Prostate gland (tissue), 2 donors: ENCODE data around the gene LBHD1. TPM values are rescaled to one million over a fixed set of nuclear protein-coding genes. Genes with fewer than 3 reads are reported as not detected.
A peak's percentile ranks its signal among the peaks of the same experiment; 100 is the strongest.
"Not testable (repeated sequence)": the region's sequence is repeated elsewhere in the genome, so short reads cannot be mapped to it uniquely, and the experiment has no call there.

Source experiments
- DNase-seq: peaks from one replicate; pipeline ENCODE4 v3.0.0-alpha.2; 2019; ENCODE audit warnings: low spot score
- H3K27ac ChIP-seq, 2 donors: fragments of 200-600 bp; sonication (generic); 2 replicates each; pipeline ENCODE4 v1.5.1; 2017 to 2019
- H3K27me3 ChIP-seq: fragments of 200-600 bp; sonication (generic); replicated peaks from 2 replicates; pipeline ENCODE4 v1.5.1; 2019; ENCODE audit not compliant: insufficient read depth
- H3K36me3 ChIP-seq, 2 donors: fragments of 200-600 bp; sonication (generic); 1 replicate in 1 of 2; 2 replicates in 1 of 2; pipeline versions ENCODE4 v1.5.1 to v1.8.1; 2017 to 2019
- H3K4me1 ChIP-seq: fragments of 200-600 bp; sonication (generic); replicated peaks from 2 replicates; pipeline ENCODE4 v1.5.1; 2019
- H3K4me3 ChIP-seq, 2 donors: fragments of 200-600 bp; sonication (generic); 2 replicates each; pipeline ENCODE4 v1.5.1; 2017 to 2019
- H3K9me3 ChIP-seq: fragments of 200-600 bp; sonication (generic); 2 replicates; pipeline ENCODE4 v1.5.1; 2017
- POLR2A ChIP-seq: fragments of 450-650 bp; IDR thresholded peaks from one replicate; pipeline ENCODE4 v1.6.1; 2016; ENCODE audit warnings: antibody characterized with exemption, mild to moderate bottlenecking
- POLR2AphosphoS5 ChIP-seq: sonication (generic); formaldehyde crosslinking; IDR thresholded peaks from one replicate; pipeline ENCODE4 v1.6.1; 2017; ENCODE audit warnings: antibody characterized with exemption
- WGBS: methylation state at CpG from one replicate; pipeline ENCODE4 v1.1.5; 2018; 5-methylcytosine and 5-hydroxymethylcytosine counted together
- intact Hi-C: fragments of 100-400 bp; cut with DNase I; formaldehyde crosslinking; loops from one replicate; pipeline ENCODE4 v1.14.2; 2022
- small RNA-seq, 2 donors: library from RNA; depleted of rRNA; stranded (forward); fragments of <200 nt; gene quantifications; one replicate each; pipeline ENCODE3, GENCODE V24; 2016
- total RNA-seq, 2 donors: library from RNA; depleted of rRNA; stranded (reverse); fragments of >200 nt; gene quantifications; one replicate each; pipeline ENCODE4 v1.1.0, GENCODE V29; 2016
- TF ChIP-seq, protein P1 (sequence below), 4 experiments: fragments of 200-600 bp in 2 of 4; fragments of 450-650 bp in 2 of 4; sonication (generic) in 2 of 4; IDR thresholded peaks; 1 replicate in 3 of 4; 2 replicates in 1 of 4; pipeline ENCODE4 v1.5.1; 2016 to 2019; ENCODE audit warnings: antibody characterized with exemption in 4 of 4, mild to moderate bottlenecking in 2 of 4, moderate library complexity in 2 of 4

Gene LBHD1
- total RNA-seq, 2 donors from 2014 or later = 7.1 to 10.2 TPM

DNA sequence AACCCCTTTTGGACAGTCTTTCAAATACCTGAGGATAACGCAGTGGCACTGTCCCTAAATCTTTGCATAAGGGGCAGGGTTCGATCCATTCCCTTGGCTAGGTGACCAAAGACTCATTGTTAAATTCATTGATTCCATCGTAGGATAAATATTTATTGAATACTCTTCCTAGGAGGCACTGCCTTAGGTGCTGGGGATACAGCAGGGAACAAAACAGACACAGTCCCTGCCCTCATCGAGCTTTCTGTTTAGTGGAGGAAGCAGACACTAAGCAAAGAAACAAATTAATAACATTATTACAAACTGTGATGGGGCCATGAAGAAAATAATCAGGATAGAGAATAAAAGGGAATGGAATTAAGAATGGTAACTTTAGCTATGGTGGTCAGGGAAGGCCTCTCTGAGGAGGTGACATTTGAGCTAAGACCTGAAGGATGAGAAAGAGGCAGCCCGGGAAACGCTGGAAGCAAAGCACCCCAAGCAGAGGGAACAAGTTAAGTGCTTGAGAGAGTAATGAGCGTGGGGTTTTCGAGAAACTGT is 51.0 kb downstream of the LBHD1 start:
- DNase-seq = no peak
- Histone ChIP-seq H3K27ac (peak overlapping the region; percentile 77 to 88), H3K36me3 (peaks cover under 1 to 8% of the 10 kb centered on the region in 2 donors), H3K27me3 (no peaks in the 10 kb centered on the region), H3K4me3 (peak overlapping the region; percentile 64), H3K9me3 (no peaks in the 10 kb centered on the region), H3K4me1 (peaks cover 6% of the 10 kb centered on the region)
- intact Hi-C loops = no loop called here
- TF ChIP-seq, protein P1, sequence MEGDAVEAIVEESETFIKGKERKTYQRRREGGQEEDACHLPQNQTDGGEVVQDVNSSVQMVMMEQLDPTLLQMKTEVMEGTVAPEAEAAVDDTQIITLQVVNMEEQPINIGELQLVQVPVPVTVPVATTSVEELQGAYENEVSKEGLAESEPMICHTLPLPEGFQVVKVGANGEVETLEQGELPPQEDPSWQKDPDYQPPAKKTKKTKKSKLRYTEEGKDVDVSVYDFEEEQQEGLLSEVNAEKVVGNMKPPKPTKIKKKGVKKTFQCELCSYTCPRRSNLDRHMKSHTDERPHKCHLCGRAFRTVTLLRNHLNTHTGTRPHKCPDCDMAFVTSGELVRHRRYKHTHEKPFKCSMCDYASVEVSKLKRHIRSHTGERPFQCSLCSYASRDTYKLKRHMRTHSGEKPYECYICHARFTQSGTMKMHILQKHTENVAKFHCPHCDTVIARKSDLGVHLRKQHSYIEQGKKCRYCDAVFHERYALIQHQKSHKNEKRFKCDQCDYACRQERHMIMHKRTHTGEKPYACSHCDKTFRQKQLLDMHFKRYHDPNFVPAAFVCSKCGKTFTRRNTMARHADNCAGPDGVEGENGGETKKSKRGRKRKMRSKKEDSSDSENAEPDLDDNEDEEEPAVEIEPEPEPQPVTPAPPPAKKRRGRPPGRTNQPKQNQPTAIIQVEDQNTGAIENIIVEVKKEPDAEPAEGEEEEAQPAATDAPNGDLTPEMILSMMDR (IDR thresholded peaks at IDR 0.05) = no peak
- TF ChIP-seq POLR2A (no peak), POLR2AphosphoS5 (no peak)
- 21% methylated on average over 8 of the region's 8 CpGs for WGBS

- H3K4me1 ChIP-seq = not testable (repeated sequence)
- 84% methylated on average over 8 of the region's 14 CpGs for WGBS
Measured at GRCh38 chr11:62616957-62617356, 55.1 kb downstream of the LBHD1 start.

GRCh38 chr11:62615521-62615920 is 56.5 kb downstream of the LBHD1 start:
- peaks cover 4% of the 10 kb centered on the region for H3K4me1 ChIP-seq
- DNase-seq = no peak
- no peaks in the 10 kb centered on the region for H3K27me3 ChIP-seq
- intact Hi-C loops = no loop called here
- H3K4me3 ChIP-seq = no peak overlapping the region
- WGBS = 96% methylated on average over 7 of the region's 7 CpGs
- H3K27ac ChIP-seq = no peak overlapping the region
- TF ChIP-seq POLR2A = no peak
- TF ChIP-seq POLR2AphosphoS5 = no peak
- TF ChIP-seq, protein P1 (IDR thresholded peaks at IDR 0.05) = no peak
- H3K9me3 ChIP-seq = no peaks in the 10 kb centered on the region
- no peaks in the 10 kb centered on the region for H3K36me3 ChIP-seq

More at GRCh38 chr11:62616957-62617356, 55.1 kb downstream of the LBHD1 start:
- DNase-seq, H3K27me3 ChIP-seq, H3K9me3 ChIP-seq, H3K36me3 ChIP-seq, H3K4me3 ChIP-seq, H3K27ac ChIP-seq, intact Hi-C loops: not testable (repeated sequence)

- TF ChIP-seq POLR2AphosphoS5 = no peak
- TF ChIP-seq POLR2A = no peak
- TF ChIP-seq, protein P1 (IDR thresholded peaks at IDR 0.05) = no peak
- no peaks in the 10 kb centered on the region for H3K36me3 ChIP-seq
- H3K27ac ChIP-seq = peak overlapping the region in 1 of 2 donors; percentile 97
- no peaks in the 10 kb centered on the region for H3K9me3 ChIP-seq
- DNase-seq = no peak
- no peak overlapping the region for H3K4me3 ChIP-seq
- 71% methylated on average over 8 of the region's 8 CpGs for WGBS
- intact Hi-C loops = loop anchor here (5.0 kb wide), 1 partner anchor 67 kb away; the partner anchor contains the start of gene AHNAK
- peaks cover 3% of the 10 kb centered on the region for H3K4me1 ChIP-seq
- H3K27me3 ChIP-seq = no peaks in the 10 kb centered on the region
Measured at GRCh38 chr11:62614275-62614674, 57.8 kb downstream of the LBHD1 start.

- peaks cover 3% of the 10 kb centered on the region for H3K4me1 ChIP-seq
- intact Hi-C loops = loop anchor here (5.0 kb wide), 1 partner anchor 66 kb away; the partner anchor contains the start of gene AHNAK
- H3K4me3 ChIP-seq = peak overlapping the region in 1 of 2 donors; percentile 75
- no peaks in the 10 kb centered on the region for H3K27me3 ChIP-seq
- no peak for DNase-seq
- WGBS = 46% methylated on average over 7 of the region's 15 CpGs
- no peaks in the 10 kb centered on the region for H3K36me3 ChIP-seq
- TF ChIP-seq POLR2AphosphoS5 (no peak), POLR2A (no peak)
- TF ChIP-seq, protein P1 (IDR thresholded peaks at IDR 0.05) = no peak
- H3K27ac ChIP-seq = peak overlapping the region; percentile 97 to 98
- no peaks in the 10 kb centered on the region for H3K9me3 ChIP-seq
Measured at GRCh38 chr11:62613291-62613778, 58.7 kb downstream of the LBHD1 start.

Small RNAs within 50 kb of the gene (small RNA-seq; reads per million reads assigned to genes)
- gene SNORA57 = 0 reads per million in 2 donors

Other genes starting within 250 kb of the LBHD1 start
- 100 to 1,000 TPM; 367 to 434 TPM for gene AHNAK, start 125.5 kb downstream of the LBHD1 start, total RNA-seq
- gene EEF1G, start 98.4 kb downstream of the LBHD1 start, total RNA-seq = 1,000 to 10,000 TPM; 1,254 to 2,389 TPM
- 10 to 100 TPM; 26.6 to 30.6 TPM for gene TUT1, start 80.7 kb downstream of the LBHD1 start, total RNA-seq
- gene MTA2, start 70.4 kb downstream of the LBHD1 start, total RNA-seq = 100 to 1,000 TPM in 1 of 2 donors, 10 to 100 TPM in 1; 96.5 to 110 TPM
- 10 to 100 TPM; 50.2 to 80.1 TPM for gene EML3, start 59.5 kb downstream of the LBHD1 start, total RNA-seq
- gene ROM1, start 59.0 kb downstream of the LBHD1 start, total RNA-seq = 10 to 100 TPM in 1 of 2 donors, 1 to 10 TPM in 1; 8.0 to 12.7 TPM
- gene B3GAT3, start 50.3 kb downstream of the LBHD1 start, total RNA-seq = 10 to 100 TPM; 57.0 to 75.3 TPM
- gene GANAB, start 25.7 kb downstream of the LBHD1 start, total RNA-seq = 100 to 1,000 TPM; 163 to 199 TPM
- gene INTS5, start 19.0 kb downstream of the LBHD1 start, total RNA-seq = 10 to 100 TPM; 34.0 to 35.3 TPM
- gene C11orf98, start 7.1 kb downstream of the LBHD1 start, total RNA-seq = 10 to 100 TPM; 27.8 to 68.0 TPM
- 10 to 100 TPM in 1 of 2 donors, 1 to 10 TPM in 1; 9.7 to 20.2 TPM for gene CSKMT, start 7.0 kb downstream of the LBHD1 start, total RNA-seq
- gene UQCC3, start 594 bp downstream of the LBHD1 start, total RNA-seq = 10 to 100 TPM; 10.3 to 18.3 TPM
- 100 to 1,000 TPM; 136 to 179 TPM for gene UBXN1, start 6.8 kb upstream of the LBHD1 start, total RNA-seq
- gene LRRN4CL, start 17.3 kb upstream of the LBHD1 start, total RNA-seq = 1 to 10 TPM; 2.8 to 8.0 TPM
- gene BSCL2, start 35.2 kb upstream of the LBHD1 start, total RNA-seq = 100 to 1,000 TPM; 148 to 187 TPM
- gene GNG3, start 35.4 kb upstream of the LBHD1 start, total RNA-seq = not detected
- gene HNRNPUL2, start 55.2 kb upstream of the LBHD1 start, total RNA-seq = 10 to 100 TPM; 26.6 to 33.5 TPM
- gene TTC9C, start 56.2 kb upstream of the LBHD1 start, total RNA-seq = 10 to 100 TPM; 25.1 to 25.5 TPM
- gene ZBTB3, start 81.9 kb upstream of the LBHD1 start, total RNA-seq = 10 to 100 TPM; 14.8 to 19.1 TPM
- 10 to 100 TPM; 97.2 to 98.3 TPM for gene POLR2G, start 89.3 kb upstream of the LBHD1 start, total RNA-seq
- 10 to 100 TPM; 22.2 to 36.2 TPM for gene TAF6L, start 99.1 kb upstream of the LBHD1 start, total RNA-seq
- gene TMEM179B, start 115.1 kb upstream of the LBHD1 start, total RNA-seq = 100 to 1,000 TPM; 139 to 200 TPM
- gene TMEM223, start 119.7 kb upstream of the LBHD1 start, total RNA-seq = 10 to 100 TPM; 35.8 to 73.6 TPM
- gene NXF1, start 133.2 kb upstream of the LBHD1 start, total RNA-seq = 10 to 100 TPM; 75.6 to 98.2 TPM
- 10 to 100 TPM; 34.5 to 57.5 TPM for gene STX5, start 159.8 kb upstream of the LBHD1 start, total RNA-seq
- not detected for gene TEX54, start 160.6 kb upstream of the LBHD1 start, total RNA-seq
- 10 to 100 TPM; 44.5 to 46.1 TPM for gene WDR74, start 167.3 kb upstream of the LBHD1 start, total RNA-seq
- gene SLC3A2, start 208.6 kb upstream of the LBHD1 start, total RNA-seq = 100 to 1,000 TPM; 158 to 235 TPM
- 100 to 1,000 TPM in 1 of 2 donors, 10 to 100 TPM in 1; 38.1 to 107 TPM for gene CHRM1, start 249.1 kb upstream of the LBHD1 start, total RNA-seq